Measurements from ENCODE around the gene NKX2-2.
"Not testable (repeated sequence)": the region's sequence is repeated elsewhere in the genome, so short reads cannot be mapped to it uniquely, and the experiment has no call there.

NKX2-2 gene

GRCh38 chr20:21509597-21510371 lies 4.1 kb downstream of the NKX2-2 start:
- DNase-seq (ENCODE audit: low read depth in 2 of 3, low spot score in 1 of 3), result no peak

GRCh38 chr20:21509079-21509596 lies 4.7 kb downstream of the NKX2-2 start:
- DNase-seq (ENCODE audit: low read depth in 2 of 3, low spot score in 1 of 3), result no peak

GRCh38 chr20:21508230-21509078 lies 5.4 kb downstream of the NKX2-2 start:
- DNase-seq (ENCODE audit: low read depth in 2 of 3, low spot score in 1 of 3), result no peak

GRCh38 chr20:21507400-21508229 lies 6.2 kb downstream of the NKX2-2 start:
- no peak for DNase-seq (ENCODE audit: low read depth in 2 of 3, low spot score in 1 of 3)

- peak; percentile 37 to 64 (median 60) for DNase-seq (ENCODE audit: low read depth in 2 of 3, low spot score in 1 of 3)
Observed at GRCh38 chr20:21505810-21506530, 7.9 kb downstream of the NKX2-2 start.

GRCh38 chr20:21505161-21505809 lies 8.6 kb downstream of the NKX2-2 start:
- peak; percentile 72 to 92 (median 77) for DNase-seq (ENCODE audit: low read depth in 2 of 3, low spot score in 1 of 3)

- DNase-seq (ENCODE audit: low read depth in 2 of 3, low spot score in 1 of 3), result no peak
Observed at GRCh38 chr20:21504323-21504722, 9.5 kb downstream of the NKX2-2 start.

GRCh38 chr20:21503345-21503744 lies 10.5 kb downstream of the NKX2-2 start:
- DNase-seq (ENCODE audit: low read depth in 2 of 3, low spot score in 1 of 3), result no peak

- DNase-seq (ENCODE audit: low read depth in 2 of 3, low spot score in 1 of 3), result no peak
Observed at GRCh38 chr20:21501184-21501583, 12.7 kb downstream of the NKX2-2 start.

- no peak for DNase-seq (ENCODE audit: low read depth in 2 of 3, low spot score in 1 of 3)
Observed at GRCh38 chr20:21500599-21500998, 13.3 kb downstream of the NKX2-2 start.

- DNase-seq (ENCODE audit: low read depth in 2 of 3, low spot score in 1 of 3), result no peak
Observed at GRCh38 chr20:21499641-21500040, 14.2 kb downstream of the NKX2-2 start.

- no peak for DNase-seq (ENCODE audit: low read depth in 2 of 3, low spot score in 1 of 3)
Observed at GRCh38 chr20:21498635-21499034, 15.2 kb downstream of the NKX2-2 start.

GRCh38 chr20:21498195-21498594 lies 15.7 kb downstream of the NKX2-2 start:
- DNase-seq (ENCODE audit: low read depth in 2 of 3, low spot score in 1 of 3), result no peak

GRCh38 chr20:21496452-21496851 lies 17.4 kb downstream of the NKX2-2 start:
- DNase-seq (ENCODE audit: low read depth in 2 of 3, low spot score in 1 of 3), result no peak

- DNase-seq (ENCODE audit: low read depth in 2 of 3, low spot score in 1 of 3), result no peak
Observed at GRCh38 chr20:21493049-21493448, 20.8 kb downstream of the NKX2-2 start.

- no peak for DNase-seq (ENCODE audit: low read depth in 2 of 3, low spot score in 1 of 3)
Observed at GRCh38 chr20:21490105-21490504, 23.8 kb downstream of the NKX2-2 start.

GRCh38 chr20:21480144-21480543 lies 33.7 kb downstream of the NKX2-2 start:
- not testable (repeated sequence) for DNase-seq (ENCODE audit: low read depth in 2 of 3, low spot score in 1 of 3)

GRCh38 chr20:21465799-21466198 lies 48.1 kb downstream of the NKX2-2 start:
- DNase-seq (ENCODE audit: low read depth in 2 of 3, low spot score in 1 of 3), result no peak

GRCh38 chr20:21464916-21465315 lies 48.9 kb downstream of the NKX2-2 start:
- DNase-seq (ENCODE audit: low read depth in 2 of 3, low spot score in 1 of 3), result no peak

Measured in stimulated activated CD4-positive, alpha-beta T cell treated with anti-CD3 and anti-CD28 coated beads, Interleukin-12 subunit alpha, Interleukin-12 subunit beta, amount 100 ng/mL, for 48 hours (primary cell).